OCI-LY7 (cell line): ENCODE measurements around the gene PHF23. TPM values are rescaled to one million over a fixed set of nuclear protein-coding genes. Genes with fewer than 3 reads are reported as not detected.

Source experiments
- BruUV-seq: library from RNA; stranded (reverse); fragments of 400-500 nt; replicated peaks from 2 replicates; lab custom pipeline; 2021; lab: Mats Ljungman, UMichigan
- CTCF ChIA-PET: fragments of 300-600 bp; sonication (Branson Sonifier 250); formaldehyde crosslinking; loops from one replicate; lab custom pipeline; 2022; ENCODE audit warnings: antibody characterized with exemption; ENCODE audit not compliant: unreplicated experiment; lab: Charles Lee
- POLR2A ChIA-PET: fragments of 300-600 bp; sonication (Branson Sonifier 250); formaldehyde crosslinking; loops from one replicate; lab custom pipeline; 2022; ENCODE audit warnings: antibody characterized with exemption; lab: Charles Lee
- DNase-seq: peaks from one replicate; pipeline ENCODE4 v3.0.0-alpha.2; 2015; ENCODE audit warnings: low spot score
- H2AFZ ChIP-seq: fragments of 200-600 bp; sonication (generic), shearing (Covaris generic); 2 replicates; pipeline ENCODE4 v1.6.1; 2014; ENCODE audit warnings: mild to moderate bottlenecking, antibody characterized with exemption, low read length, moderate library complexity
- H3K27ac ChIP-seq: fragments of 200-600 bp; sonication (generic); 2 replicates; pipeline ENCODE4 v1.5.1; 2014; ENCODE audit warnings: mixed run types, low read depth, mild to moderate bottlenecking, moderate library complexity, low read length, inconsistent platforms; ENCODE audit not compliant: poor library complexity, severe bottlenecking
- H3K36me3 ChIP-seq: fragments of 200-600 bp; sonication (generic); 2 replicates; pipeline ENCODE4 v1.6.1; 2014; ENCODE audit warnings: mild to moderate bottlenecking, antibody characterized with exemption, low read length, moderate library complexity, mixed read lengths; ENCODE audit not compliant: insufficient read depth
- H3K4me1 ChIP-seq: fragments of 200-600 bp; sonication (generic); 2 replicates; pipeline ENCODE4 v1.5.1; 2014; ENCODE audit warnings: mild to moderate bottlenecking, low read length; ENCODE audit not compliant: insufficient read depth, poor library complexity, severe bottlenecking
- H3K4me2 ChIP-seq: fragments of 200-600 bp; sonication (generic); 2 replicates; pipeline ENCODE4 v1.6.1; 2014; ENCODE audit warnings: mild to moderate bottlenecking, low read length
- H3K4me3 ChIP-seq: fragments of 200-600 bp; sonication (generic); 2 replicates; pipeline ENCODE4 v1.5.1; 2014; ENCODE audit warnings: mild to moderate bottlenecking, low read depth, low read length; ENCODE audit not compliant: poor library complexity, severe bottlenecking
- H3K79me2 ChIP-seq: fragments of 200-600 bp; sonication (generic); 2 replicates; pipeline ENCODE4 v1.6.1; 2016; ENCODE audit warnings: low read depth, mild to moderate bottlenecking, low read length, moderate library complexity, mixed read lengths; ENCODE audit not compliant: insufficient read depth
- H3K9me2 ChIP-seq: fragments of 200-600 bp; sonication (generic); 2 replicates; pipeline ENCODE4 v1.6.1; 2016; ENCODE audit warnings: mild to moderate bottlenecking, low read length, mixed read lengths; ENCODE audit not compliant: insufficient read depth
- H3K9me3 ChIP-seq: fragments of 200-600 bp; sonication (generic); 2 replicates; pipeline ENCODE4 v1.6.1; 2014; ENCODE audit warnings: mild to moderate bottlenecking, mixed run types, low read length, mixed read lengths
- H4K20me1 ChIP-seq: fragments of 200-600 bp; sonication (generic); 2 replicates; pipeline ENCODE4 v1.6.1; 2014; ENCODE audit warnings: mild to moderate bottlenecking, antibody characterized with exemption, low read length, moderate library complexity, mixed read lengths; ENCODE audit not compliant: insufficient read depth
- CTCF ChIP-seq: fragments of 200-600 bp; sonication (generic); conservative IDR thresholded peaks from 2 replicates; pipeline ENCODE4 v1.5.1; 2014; ENCODE audit warnings: mild to moderate bottlenecking, antibody characterized with exemption, low read length, moderate library complexity, mixed read lengths
- EZH2phosphoT487 ChIP-seq: fragments of 200-600 bp; sonication (generic); IDR thresholded peaks from 2 replicates; pipeline ENCODE4 v1.6.1; 2018; ENCODE audit warnings: low read depth, borderline replicate concordance, mild to moderate bottlenecking, mixed run types, antibody characterized with exemption, low read length, moderate library complexity, mixed read lengths
- intact Hi-C: fragments of 100-400 bp; cut with micrococcal nuclease; formaldehyde crosslinking; loops from one replicate; pipeline ENCODE4 v1.10.0; 2022; ENCODE audit not compliant: unreplicated experiment
- total RNA-seq, 2 experiments: library from RNA; depleted of rRNA in 1 of 2; stranded (reverse); fragments of >200 nt in 1 of 2; shearing (Covaris generic) in 1 of 2; gene quantifications; 2 replicates each; pipeline ENCODE4 v1.2.3, GENCODE V29; 2014 to 2022

The PHF23 gene
- total RNA-seq, 2 experiments from 2014 or later, result 43.3 to 47.7 TPM

GRCh38 chr17:7259555-7259889 lies 20.3 kb upstream of the PHF23 start:
- no peaks in the 10 kb centered on the region for H3K9me2 ChIP-seq
- no peak for DNase-seq
- TF ChIP-seq CTCF, result no peak
- no peak for TF ChIP-seq EZH2phosphoT487
- ChIA-PET POLR2A (interaction anchor here (0.6 kb wide), 1 partner anchor 17 kb away, joined by 7 read pairs; no protein-coding TSS in a partner anchor), CTCF (no interaction called here)
- no peaks in the 10 kb centered on the region for H4K20me1 ChIP-seq
- H3K79me2 ChIP-seq, result no peaks in the 10 kb centered on the region
- no peak overlapping the region for H2AFZ ChIP-seq
- H3K36me3 ChIP-seq, result peaks cover 43% of the 10 kb centered on the region
- no TSS peak for BruUV-seq
- H3K4me2 ChIP-seq, result no peak overlapping the region
- no peaks in the 10 kb centered on the region for H3K9me3 ChIP-seq
- peaks cover 17% of the 10 kb centered on the region for H3K4me1 ChIP-seq
- H3K27ac ChIP-seq, result no peak overlapping the region
- no peak overlapping the region for H3K4me3 ChIP-seq
- intact Hi-C loops, result no loop called here

- peaks cover 49% of the 10 kb centered on the region for H3K36me3 ChIP-seq
- H3K27ac ChIP-seq, result no peak overlapping the region
- H3K79me2 ChIP-seq, result peaks cover 2% of the 10 kb centered on the region; the same call in 1 of the 2 replicates
- no peaks in the 10 kb centered on the region for H3K9me2 ChIP-seq
- DNase-seq, result no peak
- no peak overlapping the region for H2AFZ ChIP-seq
- no peaks in the 10 kb centered on the region for H4K20me1 ChIP-seq
- H3K4me1 ChIP-seq, result peaks cover 17% of the 10 kb centered on the region
- H3K4me2 ChIP-seq, result no peak overlapping the region
- POLR2A ChIA-PET, result interaction anchor here (0.6 to 0.7 kb wide), 2 partner anchors 16 to 392 kb away, joined by 3 to 7 read pairs; no protein-coding TSS in a partner anchor
- TF ChIP-seq CTCF, result no peak
- no peak for TF ChIP-seq EZH2phosphoT487
- intact Hi-C loops, result no loop called here
- no TSS peak for BruUV-seq
- no peaks in the 10 kb centered on the region for H3K9me3 ChIP-seq
- H3K4me3 ChIP-seq, result no peak overlapping the region
- CTCF ChIA-PET, result no interaction called here
These were observed 19.7 kb upstream of the PHF23 start for GRCh38 chr17:7258731-7259554.
